H9 (cell line): Measurements from ENCODE around the gene PALD1. TPM values are rescaled to one million over a fixed set of nuclear protein-coding genes. Genes with fewer than 3 reads are reported as not detected.

Source experiments
- DNase-seq: peaks from one replicate; pipeline ENCODE4 v3.0.0-alpha.2; 2017
- H2AFZ ChIP-seq: one replicate; pipeline ENCODE4 v1.6.1; 2013; ENCODE audit warnings: mild to moderate bottlenecking, low read length, control low read depth, moderate library complexity
- H2AK5ac ChIP-seq: 2 replicates; pipeline ENCODE4 v1.6.1; 2013; ENCODE audit warnings: low read length, control low read depth, mixed read lengths; ENCODE audit not compliant: insufficient read length
- H2BK120ac ChIP-seq: one replicate; pipeline ENCODE4 v1.6.1; 2013; ENCODE audit warnings: low read depth, mild to moderate bottlenecking, low read length, control low read depth, inconsistent platforms; ENCODE audit not compliant: poor library complexity, severe bottlenecking
- H2BK12ac ChIP-seq: 2 replicates; pipeline ENCODE4 v1.6.1; 2013; ENCODE audit warnings: low read length, control low read depth, mixed read lengths, low read depth; ENCODE audit not compliant: insufficient read length
- H2BK15ac ChIP-seq: 2 replicates; pipeline ENCODE4 v1.6.1; 2013; ENCODE audit warnings: low read depth, low read length, control low read depth
- H2BK20ac ChIP-seq: one replicate; pipeline ENCODE4 v1.6.1; 2013; ENCODE audit warnings: low read depth, mild to moderate bottlenecking, low read length, control low read depth, inconsistent platforms; ENCODE audit not compliant: poor library complexity, severe bottlenecking
- H2BK5ac ChIP-seq: 2 replicates; pipeline ENCODE4 v1.6.1; 2013; ENCODE audit warnings: low read length, control low read depth, mixed read lengths; ENCODE audit not compliant: insufficient read length
- H3K14ac ChIP-seq: 2 replicates; pipeline ENCODE4 v1.6.1; 2013; ENCODE audit warnings: low read length, control low read depth; ENCODE audit not compliant: insufficient read depth
- H3K18ac ChIP-seq: 2 replicates; pipeline ENCODE4 v1.6.1; 2013; ENCODE audit warnings: low read depth, mild to moderate bottlenecking, mixed read lengths, low read length, control low read depth; ENCODE audit not compliant: insufficient read length
- H3K23ac ChIP-seq: 2 replicates; pipeline ENCODE4 v1.6.1; 2013; ENCODE audit warnings: low read length, control low read depth, mixed read lengths, low read depth; ENCODE audit not compliant: insufficient read length
- H3K23me2 ChIP-seq: 2 replicates; pipeline ENCODE4 v1.6.1; 2013; ENCODE audit warnings: low read depth, mild to moderate bottlenecking, mixed read lengths, low read length, control low read depth; ENCODE audit not compliant: insufficient read length, poor library complexity, severe bottlenecking
- H3K27ac ChIP-seq: 2 replicates; pipeline ENCODE4 v1.5.1; 2013; ENCODE audit warnings: low read length, control low read depth, mixed read lengths, low read depth; ENCODE audit not compliant: insufficient read length
- H3K27me3 ChIP-seq: 2 replicates; pipeline ENCODE4 v1.6.1; 2013; ENCODE audit warnings: low read length, control low read depth, inconsistent platforms; ENCODE audit not compliant: insufficient read depth
- H3K4ac ChIP-seq: 2 replicates; pipeline ENCODE4 v1.6.1; 2013; ENCODE audit warnings: low read depth, mild to moderate bottlenecking, control low read depth, inconsistent platforms, low read length, moderate library complexity
- H3K4me1 ChIP-seq: 2 replicates; pipeline ENCODE4 v1.6.1; 2013; ENCODE audit warnings: low read length, control low read depth, inconsistent platforms; ENCODE audit not compliant: insufficient read depth
- H3K4me2 ChIP-seq: 2 replicates; pipeline ENCODE4 v1.6.1; 2013; ENCODE audit warnings: low read length, control low read depth, mixed read lengths; ENCODE audit not compliant: insufficient read length, insufficient read depth
- H3K56ac ChIP-seq: 2 replicates; pipeline ENCODE4 v1.6.1; 2013; ENCODE audit warnings: low read depth, mild to moderate bottlenecking, mixed read lengths, low read length, control low read depth; ENCODE audit not compliant: insufficient read length
- H3K79me1 ChIP-seq: 2 replicates; pipeline ENCODE4 v1.6.1; 2013; ENCODE audit warnings: low read depth, mild to moderate bottlenecking, moderate library complexity, low read length, control low read depth, inconsistent platforms; ENCODE audit not compliant: insufficient read depth, poor library complexity, severe bottlenecking
- H3K79me2 ChIP-seq: 2 replicates; pipeline ENCODE4 v1.6.1; 2013; ENCODE audit warnings: low read length, control low read depth, inconsistent platforms; ENCODE audit not compliant: insufficient read depth
- H3K9ac ChIP-seq: 2 replicates; pipeline ENCODE4 v1.6.1; 2013; ENCODE audit warnings: low read length, control low read depth, mixed read lengths; ENCODE audit not compliant: insufficient read length; ENCODE audit errors: extremely low read depth
- H3K9me3 ChIP-seq: one replicate; pipeline ENCODE4 v1.6.1; 2013; ENCODE audit warnings: low read depth, low read length, inconsistent platforms; ENCODE audit not compliant: control insufficient read depth
- H3T11ph ChIP-seq: one replicate; pipeline ENCODE4 v1.6.1; 2013; ENCODE audit warnings: mild to moderate bottlenecking, low read length, control low read depth, inconsistent platforms
- H4K20me1 ChIP-seq: one replicate; pipeline ENCODE4 v1.6.1; 2013; ENCODE audit not compliant: control insufficient read depth, insufficient read length, insufficient read depth
- H4K5ac ChIP-seq: 2 replicates; pipeline ENCODE4 v1.6.1; 2013; ENCODE audit warnings: low read depth, mild to moderate bottlenecking, mixed read lengths, low read length, control low read depth; ENCODE audit not compliant: insufficient read length
- H4K8ac ChIP-seq: replicated peaks from 2 replicates; pipeline ENCODE4 v1.6.1; 2013; ENCODE audit warnings: low read length, control low read depth, mixed read lengths, low read depth; ENCODE audit not compliant: insufficient read length
- H4K91ac ChIP-seq: 2 replicates; pipeline ENCODE4 v1.6.1; 2013; ENCODE audit warnings: low read depth, mild to moderate bottlenecking, moderate library complexity, mixed read lengths, low read length, control low read depth; ENCODE audit not compliant: insufficient read length
- H3K27ac Mint-ChIP-seq, 3 experiments: 2 replicates in 2 of 3; 3 replicates in 1 of 3; pipeline ENCODE4 v1.8.0; 2020 to 2021; ENCODE audit warnings: mixed read lengths in 3 of 3, mild to moderate bottlenecking in 1 of 3, moderate library complexity in 1 of 3
- H3K27me3 Mint-ChIP-seq: 2 replicates; pipeline ENCODE4 v1.8.0; 2021; ENCODE audit warnings: low read depth, mild to moderate bottlenecking, moderate library complexity, mixed read lengths
- H3K36me3 Mint-ChIP-seq, 3 experiments: 2 replicates in 2 of 3; 3 replicates in 1 of 3; pipeline ENCODE4 v1.8.0; 2020 to 2021; ENCODE audit warnings: low read depth in 3 of 3, mixed read lengths in 3 of 3; ENCODE audit not compliant: insufficient read depth in 1 of 3
- H3K4me1 Mint-ChIP-seq, 2 experiments: 2 replicates each; pipeline ENCODE4 v1.8.0; 2020; ENCODE audit warnings: mixed read lengths in 2 of 2
- H3K4me3 Mint-ChIP-seq, 2 experiments: 2 replicates in 1 of 2; 3 replicates in 1 of 2; pipeline ENCODE4 v1.8.0; 2020 to 2021; ENCODE audit warnings: mild to moderate bottlenecking in 2 of 2, mixed read lengths in 2 of 2, moderate library complexity in 1 of 2
- H3K9me3 Mint-ChIP-seq, 2 experiments: 2 replicates in 1 of 2; 3 replicates in 1 of 2; pipeline ENCODE4 v1.8.0; 2020; ENCODE audit warnings: mild to moderate bottlenecking in 2 of 2, mixed read lengths in 2 of 2, moderate library complexity in 1 of 2
- CTCF ChIP-seq: fragments of 200-600 bp; sonication (generic); conservative IDR thresholded peaks from 3 replicates; pipeline ENCODE4 v1.8.0; 2021; ENCODE audit warnings: antibody characterized with exemption, mild to moderate bottlenecking
- WGBS: extraction: QIAGEN DNeasy Blood & Tissue Kit; methylation state at CpG from one replicate; pipeline ENCODE4 v1.1.7; 2013; ENCODE audit warnings: missing lambda C conversion rate, low lambda C conversion rate, mixed read lengths; ENCODE audit not compliant: insufficient read length; ENCODE audit errors: extremely low coverage; 5-methylcytosine and 5-hydroxymethylcytosine counted together
- total RNA-seq: library from RNA; stranded (reverse); gene quantifications from 2 replicates; pipeline ENCODE4 v1.2.1, GENCODE V29; 2021

Gene PALD1
- total RNA-seq, 1 experiment from 2014 or later = 21.1 TPM

DNA sequence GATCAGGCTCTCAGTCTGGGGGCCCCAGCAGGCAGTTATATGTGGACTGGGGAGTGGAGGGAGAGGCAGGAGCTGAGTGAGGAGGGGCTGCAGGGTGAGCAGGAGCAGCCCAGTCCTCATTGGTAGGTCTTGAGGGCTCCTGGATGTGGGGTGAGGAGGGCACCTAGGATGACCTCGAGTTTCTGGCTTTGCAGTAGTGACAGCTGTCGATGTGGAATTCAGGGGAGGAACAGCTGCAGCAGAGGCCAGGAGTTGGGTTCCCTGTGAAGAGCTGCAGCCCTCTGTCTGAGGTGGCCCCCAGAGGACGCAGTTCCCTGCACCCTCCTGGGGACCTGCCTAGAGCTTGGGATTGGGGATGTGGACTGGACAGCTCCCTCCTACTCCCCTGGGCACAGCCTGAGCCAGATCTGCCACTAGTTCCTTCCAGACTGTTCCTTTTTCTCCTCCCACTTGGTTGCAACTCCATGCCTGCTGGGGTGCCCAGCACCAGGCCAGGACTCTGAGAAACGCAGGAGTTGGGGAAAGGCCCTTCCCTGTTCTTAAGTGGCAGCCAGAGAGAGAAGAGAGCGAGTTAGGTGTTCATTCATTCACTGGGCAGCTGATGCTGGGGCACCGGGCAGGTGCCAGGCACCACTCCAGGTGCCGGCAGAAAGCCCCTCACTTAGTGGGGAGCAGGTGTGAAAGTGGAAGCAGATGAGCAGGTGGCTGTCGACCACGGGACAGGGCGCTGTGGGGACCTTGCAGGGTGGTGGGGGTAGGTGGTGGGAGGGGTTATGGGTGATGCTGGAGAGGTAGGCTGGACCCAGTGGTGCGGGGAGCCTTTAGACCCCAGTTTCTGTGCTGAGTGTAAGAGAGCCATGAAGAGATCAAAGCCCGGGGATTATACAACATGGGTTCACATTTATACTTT, 66.1 kb downstream of the PALD1 start:
- no peak for DNase-seq
- Histone ChIP-seq H3K79me2 (no peaks in the 10 kb centered on the region), H3K4me2 (no peak overlapping the region), H3K27ac (no peak overlapping the region), H4K20me1 (peaks cover 3% of the 10 kb centered on the region), H3K23me2 (no peaks in the 10 kb centered on the region), H3K79me1 (no peaks in the 10 kb centered on the region), H3K27me3 (no peaks in the 10 kb centered on the region), H3K56ac (no peak overlapping the region), H2BK12ac (no peak overlapping the region), H2BK20ac (no peak overlapping the region), H2BK5ac (no peak overlapping the region), H2BK15ac (no peak overlapping the region), H4K5ac (no peak overlapping the region), H3K9ac (no peak overlapping the region), H2BK120ac (no peak overlapping the region), H3K14ac (no peak overlapping the region; the same call in 1 of the 2 replicates), H3T11ph (no peak overlapping the region), H2AFZ (no peak overlapping the region), H2AK5ac (no peak overlapping the region), H3K18ac (no peak overlapping the region), H3K4ac (no peak overlapping the region), H3K23ac (no peak overlapping the region), H3K4me1 (no peaks in the 10 kb centered on the region), H3K9me3 (no peaks in the 10 kb centered on the region), H4K8ac (no peak overlapping the region), H4K91ac (no peak overlapping the region)
- Mint-ChIP-seq H3K4me3 (no peak overlapping the region), H3K9me3 (no peaks in the 10 kb centered on the region), H3K27ac (peak overlapping the region in 2 of 3 experiments; percentile 49 to 83; a peak in 4 of 7 replicates), H3K36me3 (peaks cover 0 to 24% (median 5%) of the 10 kb centered on the region in 3 experiments; a peak in 5 of 7 replicates), H3K4me1 (no peaks in the 10 kb centered on the region), H3K27me3 (no peaks in the 10 kb centered on the region)
- no peak for TF ChIP-seq CTCF
- no CpG with 5 or more reads among the region's 12 CpGs for WGBS
